Sigmoid colon (tissue), 7 donors: ENCODE data around the gene JDP2. TPM values are rescaled to one million over a fixed set of nuclear protein-coding genes. Genes with fewer than 3 reads are reported as not detected.

ENCODE experiments used
- DNase-seq: peaks from one replicate; pipeline ENCODE4 v3.0.0-alpha.2; 2019
- H3K27ac ChIP-seq, 4 donors: fragments of 200-600 bp; sonication (generic); one replicate each; pipeline ENCODE4 v1.5.1; 2016 to 2019; ENCODE audit warnings: mild to moderate bottlenecking in 1 of 4
- H3K27me3 ChIP-seq, 3 donors: fragments of 200-600 bp; sonication (generic); one replicate each; pipeline ENCODE4 v1.5.1; 2019; ENCODE audit warnings: mild to moderate bottlenecking in 1 of 3
- H3K36me3 ChIP-seq, 4 donors: fragments of 200-600 bp; sonication (generic); one replicate each; pipeline ENCODE4 v1.5.1; 2016 to 2019
- H3K4me1 ChIP-seq, 4 donors: fragments of 200-600 bp; sonication (generic); one replicate each; pipeline ENCODE4 v1.5.1; 2017 to 2019
- H3K4me3 ChIP-seq, 4 donors: fragments of 200-600 bp; sonication (generic); one replicate each; pipeline ENCODE4 v1.5.1; 2017 to 2019; ENCODE audit warnings: mild to moderate bottlenecking in 2 of 4, moderate library complexity in 1 of 4
- H3K9me3 ChIP-seq, 4 donors: fragments of 200-600 bp in 3 of 4; sonication (generic) in 3 of 4; one replicate each; pipeline versions ENCODE4 v1.5.1 to v1.6.1; 2013 to 2019
- CTCF ChIP-seq, 4 experiments: fragments of 450-650 bp in 3 of 4; fragments of 200-600 bp in 1 of 4; IDR thresholded peaks; one replicate each; pipeline ENCODE4 v1.5.1; 2016 to 2019; ENCODE audit warnings: antibody characterized with exemption in 4 of 4, mild to moderate bottlenecking in 3 of 4, moderate library complexity in 2 of 4
- EP300 ChIP-seq, 4 donors: sonication (generic); formaldehyde crosslinking; IDR thresholded peaks; one replicate each; pipeline ENCODE4 v1.6.1; 2017; ENCODE audit warnings: antibody characterized with exemption in 4 of 4
- POLR2A ChIP-seq, 2 donors: fragments of 450-650 bp; IDR thresholded peaks; one replicate each; pipeline ENCODE4 v1.6.1; 2016; ENCODE audit warnings: antibody characterized with exemption in 2 of 2, mild to moderate bottlenecking in 2 of 2, moderate library complexity in 2 of 2
- POLR2AphosphoS5 ChIP-seq, 4 donors: sonication (generic); formaldehyde crosslinking; IDR thresholded peaks; one replicate each; pipeline ENCODE4 v1.6.1; 2017; ENCODE audit warnings: antibody characterized with exemption in 4 of 4
- WGBS, 2 donors: extraction: QIAGEN DNeasy Blood & Tissue Kit; methylation state at CpG; one replicate each; pipeline ENCODE4 v1.1.7; 2013; 5-methylcytosine and 5-hydroxymethylcytosine counted together
- intact Hi-C: fragments of 100-400 bp; cut with DNase I; formaldehyde crosslinking; loops from one replicate; pipeline ENCODE4 v1.15.1; 2023
- polyA plus RNA-seq, 3 donors: library from polyadenylated mRNA; stranded (reverse); fragments of 200-250 nt; gene quantifications; one replicate each; pipeline ENCODE4 v1.2.3, GENCODE V29; 2013
- total RNA-seq, 4 donors: library from RNA; depleted of rRNA; stranded (reverse); fragments of >200 nt; gene quantifications; one replicate each; pipeline ENCODE4 v1.1.0, GENCODE V29; 2016
- donor health status: healthy with polysubstance abuse.
- donor health status: Bipolar disorder and iron deficiency.
- donor health status: healthy.

The JDP2 gene
- total and polyA plus RNA-seq, 7 donors: 24.5 to 90.0 (median 54.9) TPM

- 91 to 96% methylated on average over 1 of the region's 1 CpG for WGBS, 2 donors
- no peak for DNase-seq
- Histone ChIP-seq H3K4me1 (no peaks in the 10 kb centered on the region), H3K27me3 (no peaks in the 10 kb centered on the region), H3K4me3 (no peak overlapping the region), H3K9me3 (peaks cover 0 to 2% (median 0%) of the 10 kb centered on the region in 4 donors), H3K27ac (no peak overlapping the region), H3K36me3 (no peaks in the 10 kb centered on the region)
- no peak for TF ChIP-seq POLR2A (IDR thresholded peaks at IDR 0.05)
- TF ChIP-seq POLR2AphosphoS5 (IDR thresholded peaks at IDR 0.05): no peak
- TF ChIP-seq CTCF (IDR thresholded peaks at IDR 0.05): no peak
- TF ChIP-seq EP300 (IDR thresholded peaks at IDR 0.05): no peak
- intact Hi-C loops: no loop called here
Observed at GRCh38 chr14:75506930-75507329, 79.1 kb downstream of the JDP2 start.

GRCh38 chr14:75510547-75510946 is 82.7 kb downstream of the JDP2 start:
- no peaks in the 10 kb centered on the region for H3K36me3 ChIP-seq
- no peak for TF ChIP-seq POLR2AphosphoS5 (IDR thresholded peaks at IDR 0.05)
- no peak for TF ChIP-seq POLR2A (IDR thresholded peaks at IDR 0.05)
- no peak for TF ChIP-seq CTCF (IDR thresholded peaks at IDR 0.05)
- intact Hi-C loops: no loop called here

GRCh38 chr14:75511201-75511600 is 83.4 kb downstream of the JDP2 start:
- H3K9me3 ChIP-seq: peaks cover 0 to 2% (median 0%) of the 10 kb centered on the region in 4 donors
- H3K27me3 ChIP-seq: no peaks in the 10 kb centered on the region
- peaks cover 0 to 16% (median 3%) of the 10 kb centered on the region in 4 donors for H3K4me1 ChIP-seq
- TF ChIP-seq EP300 (IDR thresholded peaks at IDR 0.05) (no peak), CTCF (IDR thresholded peaks at IDR 0.05) (no peak), POLR2AphosphoS5 (IDR thresholded peaks at IDR 0.05) (no peak), POLR2A (IDR thresholded peaks at IDR 0.05) (no peak)
- no peaks in the 10 kb centered on the region for H3K36me3 ChIP-seq
- no peak for DNase-seq
- H3K27ac ChIP-seq: no peak overlapping the region
- no peak overlapping the region for H3K4me3 ChIP-seq
- intact Hi-C loops: no loop called here

More at GRCh38 chr14:75510547-75510946, 82.7 kb downstream of the JDP2 start:
- H3K9me3 ChIP-seq: peaks cover 0 to 2% (median 0%) of the 10 kb centered on the region in 4 donors
- H3K27ac ChIP-seq: no peak overlapping the region
- H3K4me1 ChIP-seq: peaks cover 0 to 11% (median 1%) of the 10 kb centered on the region in 4 donors
- H3K27me3 ChIP-seq: no peaks in the 10 kb centered on the region
- no peak for DNase-seq
- H3K4me3 ChIP-seq: no peak overlapping the region
- WGBS, 2 donors: 85 to 90% methylated on average over 1 of the region's 1 CpG

GRCh38 chr14:75513911-75514672 is 86.3 kb downstream of the JDP2 start:
- peak overlapping the region in 1 of 4 donors; percentile 62 for H3K27ac ChIP-seq
- no peaks in the 10 kb centered on the region for H3K9me3 ChIP-seq
- intact Hi-C loops: no loop called here
- H3K27me3 ChIP-seq: no peaks in the 10 kb centered on the region
- WGBS, 2 donors: 78 to 80% methylated on average over 12 of the region's 12 CpGs
- TF ChIP-seq POLR2AphosphoS5 (IDR thresholded peaks at IDR 0.05) (no peak), CTCF (IDR thresholded peaks at IDR 0.05) (no peak), POLR2A (IDR thresholded peaks at IDR 0.05) (no peak), EP300 (IDR thresholded peaks at IDR 0.05) (no peak)
- no peak for DNase-seq
- peaks cover 0 to 16% (median 3%) of the 10 kb centered on the region in 4 donors for H3K4me1 ChIP-seq
- H3K4me3 ChIP-seq: no peak overlapping the region
- H3K36me3 ChIP-seq: no peaks in the 10 kb centered on the region
